Mononuclear cell (primary cell): ENCODE results near the gene MYPN. TPM values are rescaled to one million over a fixed set of nuclear protein-coding genes. Genes with fewer than 3 reads are reported as not detected.

ENCODE experiments used
- total RNA-seq: library from RNA; depleted of rRNA; stranded (reverse); fragments of >200 nt; gene quantifications from one replicate; pipeline ENCODE4 v1.2.3, GENCODE V29; 2012

Gene MYPN
- total RNA-seq, 1 donor, result not detected

Other genes starting within 250 kb of the MYPN start
- 40.0 TPM for gene SIRT1, start 224.8 kb upstream of the MYPN start, total RNA-seq
- 42.2 TPM for gene HERC4, start 34.2 kb upstream of the MYPN start, total RNA-seq
- gene ATOH7, start 122.6 kb downstream of the MYPN start, total RNA-seq, result not detected
- 53.4 TPM for gene HNRNPH3, start 222.6 kb downstream of the MYPN start, total RNA-seq
- 2.7 TPM for gene PBLD, start 223.4 kb downstream of the MYPN start, total RNA-seq